HG02588 (cell line): ENCODE results near the gene FUBP1.
"Not testable (repeated sequence)": the region's sequence is repeated elsewhere in the genome, so short reads cannot be mapped to it uniquely, and the experiment has no call there.

Source experiments
- ATAC-seq: cut with Tn5 transposase; IDR thresholded peaks from one replicate; pipeline ENCODE4 v1.9.1; 2021; ENCODE audit warnings: mild to moderate bottlenecking, moderate library complexity; ENCODE audit not compliant: unreplicated experiment

The FUBP1 gene

DNA sequence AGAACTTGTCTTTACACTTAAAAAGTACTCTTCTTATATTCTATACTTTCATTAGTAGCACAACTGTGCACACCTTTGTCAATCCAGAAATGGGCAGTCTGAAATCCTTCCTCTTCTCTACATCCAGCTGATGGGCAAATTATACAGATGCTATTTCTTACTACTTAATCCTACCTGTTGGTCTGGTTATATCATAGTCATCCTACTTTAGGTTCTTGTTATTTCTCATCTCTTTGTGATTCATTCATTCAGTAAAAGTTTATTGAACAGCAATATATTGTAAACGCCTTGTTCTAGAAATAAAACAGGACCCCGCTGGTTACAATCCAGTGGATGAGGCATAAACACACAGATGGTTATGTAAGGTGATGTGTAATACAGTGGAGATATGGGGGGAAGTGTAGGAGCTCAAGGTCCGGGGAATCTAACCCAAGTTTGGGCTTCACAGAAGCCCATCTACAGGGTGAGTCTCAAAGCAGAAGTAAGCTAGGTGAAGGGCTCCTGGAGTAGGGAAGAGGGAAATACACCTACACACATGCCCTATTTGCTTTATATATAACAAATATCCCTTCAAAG is 11.8 kb upstream of the FUBP1 start:
- ATAC-seq: no peak

- no peak for ATAC-seq
These were observed 10.9 kb upstream of the FUBP1 start for GRCh38 chr1:77989744-77990143.

DNA sequence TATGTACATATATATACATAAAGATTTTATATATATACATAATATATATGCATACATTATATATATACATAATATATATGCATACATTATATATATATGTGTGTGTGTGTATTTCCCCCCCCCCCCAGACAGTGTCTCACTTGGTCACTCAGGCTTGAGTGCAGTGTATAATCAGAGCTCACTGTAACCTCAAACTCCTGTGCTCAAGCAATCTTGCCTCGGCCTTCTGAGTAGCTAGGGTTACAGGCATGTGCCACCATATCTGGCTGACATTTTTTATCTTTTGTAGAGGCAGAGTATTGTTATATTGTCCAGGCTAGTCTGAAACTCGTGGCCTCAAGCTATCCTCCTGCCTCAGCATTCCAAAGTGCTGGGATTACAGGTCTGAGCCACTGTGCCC is 9.0 kb upstream of the FUBP1 start:
- no peak for ATAC-seq

- no peak for ATAC-seq
These were observed 7.9 kb upstream of the FUBP1 start for GRCh38 chr1:77986810-77987209.

DNA sequence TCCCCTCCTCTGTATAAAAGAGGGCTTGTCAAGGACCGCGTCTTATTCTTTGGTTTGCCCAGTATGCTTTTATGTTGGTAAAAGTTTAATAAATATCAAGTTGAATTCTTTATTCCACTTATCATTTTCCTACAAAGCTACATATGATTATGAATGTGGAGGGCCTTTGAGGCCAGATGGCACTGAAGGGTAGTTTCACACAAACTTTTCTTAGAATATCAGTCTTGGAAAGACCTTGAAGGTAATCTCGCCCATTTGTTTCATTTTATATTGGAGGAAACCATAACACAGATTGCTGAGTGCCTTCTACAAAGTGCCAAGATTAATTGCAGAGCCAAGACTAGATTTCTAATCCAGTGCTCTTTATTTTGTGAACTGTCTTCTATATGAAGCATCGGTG is 5.8 kb upstream of the FUBP1 start:
- ATAC-seq: no peak

DNA sequence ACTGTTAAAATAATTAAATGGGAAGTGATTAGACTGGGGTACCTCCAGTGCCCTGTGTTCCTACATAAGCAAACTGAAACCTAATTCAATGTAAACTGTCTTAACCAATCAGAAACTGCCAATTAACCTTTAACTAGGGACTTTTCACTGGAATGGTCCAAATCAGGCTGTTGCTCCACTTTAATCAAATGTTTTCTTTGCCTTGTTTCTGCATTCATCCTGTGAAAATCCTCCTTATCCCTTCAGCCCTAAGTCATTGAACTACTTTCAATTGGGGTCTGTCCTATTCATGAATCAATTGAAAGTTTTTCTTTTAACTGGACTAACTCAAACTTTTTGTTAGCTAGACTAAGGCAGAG is 5.1 kb upstream of the FUBP1 start:
- ATAC-seq: no peak

DNA sequence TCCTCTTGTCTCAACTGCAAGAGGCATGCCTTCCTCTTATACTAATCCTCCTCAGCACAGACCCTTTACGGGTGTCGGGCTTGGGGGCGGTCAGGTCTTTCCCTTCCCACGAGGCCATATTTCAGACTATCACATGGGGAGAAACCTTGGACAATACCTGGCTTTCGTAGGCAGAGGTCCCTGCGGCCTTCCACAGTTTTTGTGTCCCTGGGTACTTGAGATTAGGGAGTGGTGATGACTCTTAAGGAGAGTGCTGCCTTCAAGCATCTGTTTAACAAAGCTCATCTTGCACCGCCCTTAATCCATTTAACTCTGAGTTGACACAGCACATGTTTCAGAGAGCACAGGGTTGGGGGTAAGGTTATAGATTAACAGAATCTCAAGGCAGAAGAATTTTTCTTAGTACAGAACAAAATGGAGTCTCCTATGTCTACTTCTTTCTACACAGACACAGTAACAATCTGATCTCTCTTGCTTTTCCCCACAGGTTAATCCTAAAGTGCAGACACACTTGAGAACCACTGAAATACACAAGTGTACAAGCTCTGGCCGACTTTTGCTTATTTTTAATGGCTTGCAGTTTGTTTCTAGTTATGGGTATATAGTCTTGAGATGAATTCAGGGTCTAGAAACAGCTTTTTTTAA is 4.6 kb upstream of the FUBP1 start:
- not testable (repeated sequence) for ATAC-seq

DNA sequence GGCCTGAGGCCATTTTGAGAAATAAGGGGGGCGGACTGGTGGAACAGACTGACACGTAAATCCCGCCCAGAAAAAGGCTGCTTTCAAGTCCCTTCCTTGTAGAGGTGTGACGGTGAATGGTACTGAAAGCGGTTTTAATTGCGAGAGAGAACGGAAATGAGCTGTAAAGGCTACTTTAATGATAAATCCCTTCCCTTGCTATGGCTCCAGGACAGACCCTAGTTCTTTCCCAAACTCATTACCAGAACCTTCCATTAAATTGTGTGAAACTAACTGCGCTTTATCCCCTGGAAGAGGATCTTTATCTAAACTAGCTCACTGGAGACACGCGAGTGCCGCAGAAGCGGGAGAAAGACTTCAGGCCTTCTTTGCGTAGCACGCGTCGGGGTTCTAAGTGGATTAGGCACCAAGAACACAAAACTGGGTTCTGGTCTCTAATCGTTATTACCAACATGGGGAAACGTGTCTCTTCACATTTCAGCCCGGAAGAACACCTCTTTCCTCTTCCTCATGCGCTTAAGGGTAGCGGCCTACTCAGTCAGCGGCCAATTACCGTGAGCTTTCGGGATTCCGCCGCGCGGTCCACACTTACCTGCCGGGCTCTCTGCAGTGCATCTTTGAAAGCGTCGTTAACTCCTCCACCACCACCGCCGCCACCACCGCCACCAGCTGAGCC is 441 bp downstream of the FUBP1 start:
- ATAC-seq: peak; percentile 70

- no peak for ATAC-seq
These were observed 931 bp downstream of the FUBP1 start for GRCh38 chr1:77977989-77978292.

DNA sequence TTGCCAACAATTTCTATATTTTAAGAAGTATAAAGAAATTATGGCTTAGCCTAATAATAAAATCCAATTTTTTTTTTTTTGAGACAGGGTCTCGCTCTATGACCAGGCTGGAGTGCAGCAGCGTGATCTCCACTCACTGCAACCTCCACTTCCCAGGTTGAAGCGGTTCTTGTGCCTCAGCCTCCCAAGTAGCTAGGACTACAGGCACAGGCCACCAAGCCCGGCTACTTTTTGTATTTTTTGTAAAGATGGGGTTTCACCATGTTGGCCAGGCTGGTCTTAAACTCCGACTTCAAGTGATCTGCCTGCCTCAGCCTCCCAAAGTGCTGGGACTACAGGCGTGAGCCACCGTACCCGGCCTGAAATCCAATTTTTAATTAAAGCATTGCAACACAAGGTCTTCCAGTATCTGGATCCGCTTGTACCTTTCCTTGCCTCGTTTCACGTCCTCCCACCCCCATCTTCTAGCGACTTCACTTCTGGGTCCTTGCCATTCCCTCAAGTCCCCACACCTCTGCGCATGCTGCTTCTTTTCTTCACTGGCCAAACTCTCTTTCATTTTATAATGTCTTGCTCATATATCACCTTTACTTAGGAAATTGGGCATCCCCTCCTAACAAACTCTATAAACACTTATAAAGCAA is 2.3 kb downstream of the FUBP1 start:
- no peak for ATAC-seq

DNA sequence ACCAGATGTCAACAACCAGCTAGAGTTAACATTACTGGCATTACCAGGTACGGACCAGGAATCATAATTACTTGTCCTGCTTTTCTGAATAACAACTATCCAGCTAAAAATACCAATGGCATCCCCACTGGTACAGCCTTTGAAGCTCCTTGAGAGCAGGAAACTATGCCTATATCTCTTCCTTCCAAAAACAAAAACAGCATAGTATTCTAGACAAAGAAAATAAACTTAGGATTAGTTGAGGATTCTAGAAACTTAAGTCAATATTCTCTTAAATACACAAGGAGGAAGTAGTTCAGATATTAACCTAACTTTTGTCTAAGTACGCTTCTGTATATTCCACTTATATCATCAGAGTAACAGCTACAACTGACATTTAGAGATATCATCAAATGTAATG is 3.0 kb downstream of the FUBP1 start:
- no peak for ATAC-seq

GRCh38 chr1:77975386-77975785 is 3.5 kb downstream of the FUBP1 start:
- no peak for ATAC-seq

GRCh38 chr1:77972080-77972479 is 6.8 kb downstream of the FUBP1 start:
- ATAC-seq: no peak

- ATAC-seq: no peak
These were observed 8.7 kb downstream of the FUBP1 start for GRCh38 chr1:77970192-77970591.

DNA sequence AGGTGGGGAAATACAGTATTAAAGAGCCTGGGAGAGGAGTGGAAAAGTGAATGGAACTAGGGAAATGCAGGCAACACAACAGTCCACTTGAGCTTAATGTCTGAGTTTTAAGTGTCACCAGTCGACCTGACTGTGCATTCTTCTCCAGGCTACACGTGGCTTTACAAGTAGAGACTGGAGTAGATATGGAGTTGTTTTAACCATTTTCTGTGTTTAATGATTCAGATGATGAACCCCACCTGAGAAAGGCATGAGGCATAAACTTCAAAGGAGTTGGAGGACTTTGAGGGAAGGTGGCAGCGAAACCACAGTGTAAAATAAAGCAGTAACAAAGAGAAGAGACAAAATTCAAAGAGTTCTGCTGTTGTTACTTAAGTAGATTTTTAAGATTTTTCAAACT is 12.6 kb downstream of the FUBP1 start:
- ATAC-seq: no peak

- no peak for ATAC-seq
These were observed 17.5 kb downstream of the FUBP1 start for GRCh38 chr1:77961392-77961791.

- ATAC-seq: no peak
These were observed 20.0 kb downstream of the FUBP1 start for GRCh38 chr1:77958850-77959249.

GRCh38 chr1:77958391-77958790 is 20.5 kb downstream of the FUBP1 start:
- ATAC-seq: no peak

DNA sequence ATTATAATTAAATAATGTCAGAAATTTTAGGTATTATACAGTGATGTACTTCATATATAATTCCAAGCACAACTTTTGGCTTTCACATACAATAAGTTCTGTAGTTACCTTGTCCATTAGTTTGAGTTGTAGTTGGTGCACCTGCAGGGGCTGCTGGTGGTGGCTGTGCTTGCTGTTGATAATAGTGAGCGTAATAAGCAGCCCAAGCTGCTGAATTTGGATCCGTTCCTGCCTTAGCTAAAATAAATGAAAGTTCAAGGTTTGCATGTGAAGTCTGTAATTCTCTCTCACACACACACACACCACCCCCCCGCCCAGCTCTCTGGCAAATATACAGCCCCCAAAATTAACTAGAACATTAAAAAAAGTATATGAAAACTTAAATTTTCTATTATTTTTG is 22.4 kb downstream of the FUBP1 start:
- no peak for ATAC-seq

GRCh38 chr1:77955709-77956108 is 23.2 kb downstream of the FUBP1 start:
- no peak for ATAC-seq

DNA sequence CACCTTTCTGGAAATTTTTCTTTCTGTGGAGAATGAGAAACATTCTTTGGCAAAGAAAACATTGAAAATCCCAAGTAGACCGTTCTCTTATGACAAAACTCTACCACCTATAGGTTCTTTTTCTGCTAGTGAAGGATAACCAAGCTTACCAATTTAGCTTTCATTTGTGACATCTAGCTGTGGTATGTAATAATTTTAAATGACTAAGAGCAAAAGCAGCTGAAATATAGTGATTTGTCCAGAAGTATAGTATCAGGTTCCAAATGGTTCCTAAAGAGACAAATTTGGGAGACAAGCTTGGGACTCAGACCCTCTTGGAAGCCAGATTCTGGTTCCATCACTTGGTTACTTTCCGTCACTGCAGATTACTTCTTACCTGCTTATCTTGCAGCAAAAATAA is 24.4 kb downstream of the FUBP1 start:
- no peak for ATAC-seq

DNA sequence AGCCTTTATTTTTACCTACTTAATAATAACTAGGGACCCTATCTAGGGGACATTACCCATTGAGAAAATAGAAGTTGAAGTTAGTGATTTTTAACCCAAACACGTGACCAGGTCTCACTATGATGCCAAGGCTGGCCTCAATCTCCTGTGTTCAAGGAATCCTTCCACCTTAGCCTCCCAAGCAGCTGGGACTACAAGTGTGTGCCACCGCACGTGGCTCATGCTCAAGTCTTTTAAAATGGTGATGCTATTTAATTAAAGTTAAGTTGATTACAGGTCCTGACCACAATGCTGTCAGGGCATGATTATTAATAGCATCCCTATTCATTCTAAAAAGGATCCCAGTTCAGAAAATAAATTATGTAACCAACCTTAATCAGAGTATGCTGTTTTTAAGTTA is 25.0 kb downstream of the FUBP1 start:
- no peak for ATAC-seq
